ENCODE measurements around the gene TRPM3. TPM values are rescaled to one million over a fixed set of nuclear protein-coding genes. Genes with fewer than 3 reads are reported as not detected.

TRPM3 gene
- total RNA-seq, 1 donor: under 0.01 TPM

DNA sequence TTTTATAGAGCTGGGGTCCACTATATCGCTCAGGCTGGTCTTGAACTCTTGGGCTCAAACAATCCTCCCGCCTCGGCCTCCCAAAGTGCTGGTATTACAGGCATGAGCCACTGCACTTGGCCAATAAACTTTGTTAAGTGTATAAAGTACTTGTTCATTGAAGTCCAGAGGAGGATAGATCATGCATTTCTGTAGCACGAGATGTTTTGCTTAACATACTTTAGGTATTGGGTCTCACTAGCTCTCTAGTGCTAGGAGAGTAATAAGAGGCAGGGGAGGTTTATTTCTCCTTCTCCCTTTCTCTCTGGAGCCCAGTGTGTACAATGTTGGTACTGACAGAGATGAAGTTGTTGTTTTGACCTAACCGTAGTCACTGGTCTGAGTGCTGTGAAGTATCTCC is 581.4 kb downstream of the TRPM3 start:
- H3K4me3 ChIP-seq (ENCODE audit: low read depth, low read length): no peak overlapping the region
- TF ChIP-seq, protein P1, sequence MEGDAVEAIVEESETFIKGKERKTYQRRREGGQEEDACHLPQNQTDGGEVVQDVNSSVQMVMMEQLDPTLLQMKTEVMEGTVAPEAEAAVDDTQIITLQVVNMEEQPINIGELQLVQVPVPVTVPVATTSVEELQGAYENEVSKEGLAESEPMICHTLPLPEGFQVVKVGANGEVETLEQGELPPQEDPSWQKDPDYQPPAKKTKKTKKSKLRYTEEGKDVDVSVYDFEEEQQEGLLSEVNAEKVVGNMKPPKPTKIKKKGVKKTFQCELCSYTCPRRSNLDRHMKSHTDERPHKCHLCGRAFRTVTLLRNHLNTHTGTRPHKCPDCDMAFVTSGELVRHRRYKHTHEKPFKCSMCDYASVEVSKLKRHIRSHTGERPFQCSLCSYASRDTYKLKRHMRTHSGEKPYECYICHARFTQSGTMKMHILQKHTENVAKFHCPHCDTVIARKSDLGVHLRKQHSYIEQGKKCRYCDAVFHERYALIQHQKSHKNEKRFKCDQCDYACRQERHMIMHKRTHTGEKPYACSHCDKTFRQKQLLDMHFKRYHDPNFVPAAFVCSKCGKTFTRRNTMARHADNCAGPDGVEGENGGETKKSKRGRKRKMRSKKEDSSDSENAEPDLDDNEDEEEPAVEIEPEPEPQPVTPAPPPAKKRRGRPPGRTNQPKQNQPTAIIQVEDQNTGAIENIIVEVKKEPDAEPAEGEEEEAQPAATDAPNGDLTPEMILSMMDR (IDR thresholded peaks at IDR 0.05; ENCODE audit: insufficient read depth, low read depth, low read length): no peak
- DNase-seq (ENCODE audit: low read depth): no peak

DNA sequence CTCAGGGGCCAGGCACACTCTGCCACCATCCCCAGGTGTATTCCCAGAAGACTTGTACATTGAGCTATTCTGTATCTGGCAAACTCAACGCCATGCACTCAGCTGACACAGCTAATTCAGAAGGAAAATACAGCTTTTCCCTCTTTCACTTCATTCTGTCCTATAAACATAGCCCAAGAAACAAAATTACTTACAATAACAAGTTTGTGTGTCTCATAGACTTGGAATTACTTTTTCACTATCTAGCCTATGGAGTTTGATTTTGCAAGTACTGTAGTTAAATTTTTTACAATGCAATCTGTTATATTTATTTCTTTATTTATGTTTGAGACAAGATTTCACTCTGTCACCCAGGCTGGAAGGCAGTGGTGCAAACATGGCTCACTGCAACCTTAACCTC is 581.9 kb downstream of the TRPM3 start:
- H3K4me3 ChIP-seq (ENCODE audit: low read depth, low read length): no peak overlapping the region
- peak; percentile 35 for DNase-seq (ENCODE audit: low read depth)
- TF ChIP-seq, protein P1 (IDR thresholded peaks at IDR 0.05; ENCODE audit: insufficient read depth, low read depth, low read length): no peak

DNA sequence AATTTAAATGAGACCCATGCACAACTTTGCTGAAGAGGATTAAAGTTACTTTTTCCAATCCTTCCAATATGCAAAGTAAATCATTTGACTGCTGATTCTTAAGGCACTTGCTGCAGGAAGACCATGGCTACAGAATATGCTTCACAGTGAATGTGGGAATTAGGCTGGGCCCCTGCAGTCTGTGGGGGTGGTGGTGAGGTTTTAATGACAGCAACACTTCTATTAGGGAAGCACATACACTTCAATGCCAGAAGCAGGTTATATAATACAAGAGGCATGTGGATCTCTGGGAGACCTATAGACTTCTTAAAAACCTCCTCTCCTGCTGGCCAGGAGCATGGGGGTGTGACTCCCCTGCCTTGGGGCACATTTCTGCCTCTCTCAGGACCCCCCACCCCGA is 582.4 kb downstream of the TRPM3 start:
- no peak overlapping the region for H3K4me3 ChIP-seq (ENCODE audit: low read depth, low read length)
- DNase-seq (ENCODE audit: low read depth): no peak
- TF ChIP-seq, protein P1 (IDR thresholded peaks at IDR 0.05; ENCODE audit: insufficient read depth, low read depth, low read length): no peak

DNA sequence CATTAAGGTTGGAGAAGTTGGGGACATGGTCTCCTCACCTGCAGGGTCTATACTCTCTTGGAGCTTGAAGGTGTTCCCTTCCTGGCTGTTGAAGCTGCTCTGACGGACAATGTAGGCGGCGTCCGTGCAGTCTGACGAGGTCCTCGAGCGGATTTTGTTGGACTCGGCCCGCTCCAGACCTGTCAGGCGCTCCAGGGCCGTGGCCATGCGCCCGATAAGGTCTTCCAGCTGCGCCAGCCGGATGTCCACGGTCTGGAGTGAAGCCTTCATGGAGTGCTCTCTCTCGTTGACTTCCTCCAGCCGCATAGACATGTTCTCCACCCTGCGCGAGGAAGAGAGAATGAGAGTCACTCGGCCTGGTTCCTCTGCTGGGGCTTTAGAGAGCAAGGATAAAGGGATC is 584.3 kb downstream of the TRPM3 start:
- TF ChIP-seq, protein P1 (IDR thresholded peaks at IDR 0.05; ENCODE audit: insufficient read depth, low read depth, low read length): no peak
- no peak for DNase-seq (ENCODE audit: low read depth)

DNA sequence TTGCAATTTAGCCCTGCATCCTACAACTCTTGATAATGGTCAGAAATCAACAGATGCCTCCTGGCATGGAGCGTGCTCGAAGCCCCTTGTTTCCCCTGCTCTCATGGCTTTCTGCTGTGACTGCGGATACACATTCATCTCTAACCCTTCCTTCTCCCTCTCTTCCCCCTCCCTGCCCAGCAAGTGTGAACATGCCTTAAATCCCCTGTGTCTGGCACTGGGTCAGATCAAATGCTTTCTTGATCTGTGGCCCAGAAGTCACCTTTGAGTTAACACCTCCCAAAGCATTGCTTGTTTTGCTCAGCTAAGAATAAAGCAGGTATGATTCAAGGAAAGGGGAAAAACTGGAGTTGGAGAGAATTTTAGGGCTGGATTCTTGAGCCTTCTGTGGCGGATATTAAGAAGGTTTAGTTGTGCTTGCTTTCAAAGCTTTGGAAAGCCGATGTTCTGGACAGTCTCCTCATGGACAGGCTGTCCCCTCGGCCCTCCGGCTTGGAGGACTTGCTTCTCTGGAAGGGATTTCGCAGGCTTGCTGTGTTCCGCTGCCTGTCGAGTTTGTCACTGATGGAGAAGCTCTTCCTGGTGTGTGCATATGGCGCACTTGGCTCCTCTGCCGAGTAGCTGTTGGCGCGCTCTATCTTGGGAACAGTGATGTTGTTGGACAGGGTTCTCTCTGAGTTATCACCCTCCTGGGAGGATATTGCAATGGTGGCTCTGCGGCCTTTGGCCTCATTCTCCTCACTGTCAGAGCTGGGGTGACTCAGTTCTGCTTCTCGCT is 585.7 kb downstream of the TRPM3 start:
- TF ChIP-seq, protein P1 (IDR thresholded peaks at IDR 0.05; ENCODE audit: insufficient read depth, low read depth, low read length): no peak
- no peak overlapping the region for H3K4me3 ChIP-seq (ENCODE audit: low read depth, low read length)
- no peak for DNase-seq (ENCODE audit: low read depth)

More for the DNA sequence above, 584.3 kb downstream of the TRPM3 start:
- no peak overlapping the region for H3K4me3 ChIP-seq (ENCODE audit: low read depth, low read length)

DNA sequence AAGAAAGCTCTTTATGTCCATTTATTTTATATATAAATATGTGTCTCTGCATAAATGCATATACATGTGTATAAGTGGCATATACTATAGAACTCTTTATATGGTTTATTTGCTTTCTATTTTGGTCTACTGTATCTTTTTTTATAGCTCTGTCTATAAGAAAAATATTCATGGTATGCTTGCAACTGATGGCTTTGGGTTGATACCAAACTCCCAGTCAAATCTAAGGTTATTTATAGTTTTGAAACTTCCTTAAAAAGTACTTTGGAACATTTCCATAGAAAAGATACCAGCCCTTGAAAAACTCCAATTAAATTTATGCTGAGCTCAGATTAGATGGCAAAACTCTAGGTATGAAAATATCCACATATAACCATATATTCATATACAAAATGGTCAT is 587.0 kb downstream of the TRPM3 start:
- H3K4me3 ChIP-seq (ENCODE audit: low read depth, low read length): no peak overlapping the region
- TF ChIP-seq, protein P1 (IDR thresholded peaks at IDR 0.05; ENCODE audit: insufficient read depth, low read depth, low read length): no peak
- DNase-seq (ENCODE audit: low read depth): peak; percentile 37

DNA sequence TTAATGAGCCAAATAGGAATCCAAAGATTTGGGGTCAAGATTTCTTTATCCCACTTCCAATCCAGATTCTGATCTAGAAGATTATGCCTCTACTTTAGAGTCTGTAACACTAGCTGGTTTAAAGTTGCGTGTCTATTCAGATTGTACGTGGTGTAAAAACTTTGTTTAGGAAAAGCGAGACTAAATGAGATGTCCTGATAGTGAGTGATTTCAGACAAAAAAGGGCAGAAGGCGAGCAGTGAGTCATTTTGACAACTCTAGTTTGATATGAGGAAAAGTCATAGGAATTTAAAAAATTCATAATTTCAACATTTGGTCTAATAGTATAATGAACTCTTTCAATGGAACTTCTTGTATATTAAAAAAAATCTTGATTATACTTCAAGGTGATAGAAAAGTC is 587.4 kb downstream of the TRPM3 start:
- TF ChIP-seq, protein P1 (IDR thresholded peaks at IDR 0.05; ENCODE audit: insufficient read depth, low read depth, low read length): no peak
- DNase-seq (ENCODE audit: low read depth): peak; percentile 42
- H3K4me3 ChIP-seq (ENCODE audit: low read depth, low read length): no peak overlapping the region

All from fibroblast of villous mesenchyme (primary cell).